ENCODE measurements around the gene FBXL4. TPM values are rescaled to one million over a fixed set of nuclear protein-coding genes. Genes with fewer than 3 reads are reported as not detected.

Gene FBXL4
- total RNA-seq, 1 experiment from 2014 or later: 5.1 TPM

DNA sequence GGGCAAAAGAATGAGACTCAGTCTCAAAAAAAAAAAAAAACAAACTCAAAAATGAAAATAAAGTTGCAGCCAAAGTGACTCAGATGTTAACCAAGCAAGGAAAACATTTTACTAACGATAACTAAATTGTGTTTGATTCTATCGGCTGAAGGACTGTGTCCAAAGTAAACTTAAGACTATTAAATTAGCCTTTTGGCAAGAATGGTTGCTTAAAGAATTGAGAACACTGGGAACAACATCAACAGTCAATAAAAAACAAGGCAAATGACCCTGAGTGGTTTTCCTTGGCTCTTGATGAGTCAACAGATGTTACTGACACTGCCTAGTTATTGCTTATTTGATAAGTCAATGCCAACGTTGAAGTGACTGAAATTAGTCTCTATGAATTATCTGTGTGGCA, 76.7 kb downstream of the FBXL4 start:
- no peak overlapping the region for H2BK5ac ChIP-seq (ENCODE audit: insufficient read length, low read length)
- H2BK120ac ChIP-seq (ENCODE audit: low read depth, low read length, poor library complexity, severe bottlenecking): no peak overlapping the region
- no peak overlapping the region for H3K23ac ChIP-seq (ENCODE audit: insufficient read length, low read depth, low read length)
- no peaks in the 10 kb centered on the region for H3K79me1 ChIP-seq (ENCODE audit: insufficient read depth, low read depth, low read length, poor library complexity, severe bottlenecking)
- H3K79me2 ChIP-seq (ENCODE audit: insufficient read depth, low read length): no peaks in the 10 kb centered on the region
- H2AFZ ChIP-seq (ENCODE audit: low read length): no peak overlapping the region
- no peak overlapping the region for H3K4ac ChIP-seq (ENCODE audit: low read depth, low read length)
- Mint-ChIP-seq H3K27ac (no peak overlapping the region), H3K36me3 (ENCODE audit: insufficient read depth in 1 of 3, low read depth in 3 of 3) (peaks cover 0 to 11% (median 4%) of the 10 kb centered on the region in 3 experiments; a peak in 2 of 7 replicates), H3K4me3 (no peak overlapping the region), H3K4me1 (no peaks in the 10 kb centered on the region), H3K9me3 (no peaks in the 10 kb centered on the region), H3K27me3 (ENCODE audit: low read depth) (no peaks in the 10 kb centered on the region)
- no peak overlapping the region for H2AK5ac ChIP-seq (ENCODE audit: insufficient read length, low read length)
- WGBS (ENCODE audit: extremely low coverage, insufficient read length, low lambda C conversion rate): no CpG with 5 or more reads among the region's 3 CpGs
- no peak overlapping the region for H3K14ac ChIP-seq (ENCODE audit: insufficient read depth, low read length)
- H4K8ac ChIP-seq (replicated peaks; ENCODE audit: insufficient read length, low read depth, low read length): no peak overlapping the region
- H3K56ac ChIP-seq (ENCODE audit: insufficient read length, low read depth, low read length): no peak overlapping the region
- no peaks in the 10 kb centered on the region for H3K27me3 ChIP-seq (ENCODE audit: insufficient read depth, low read length)
- H3T11ph ChIP-seq (ENCODE audit: low read length): no peak overlapping the region
- H3K18ac ChIP-seq (ENCODE audit: insufficient read length, low read depth, low read length): no peak overlapping the region
- H4K91ac ChIP-seq (ENCODE audit: insufficient read length, low read depth, low read length): no peak overlapping the region
- H3K27ac ChIP-seq (ENCODE audit: insufficient read length, low read depth, low read length): no peak overlapping the region
- no peaks in the 10 kb centered on the region for H3K9me3 ChIP-seq (ENCODE audit: control insufficient read depth, low read depth, low read length)
- TF ChIP-seq, protein P1, sequence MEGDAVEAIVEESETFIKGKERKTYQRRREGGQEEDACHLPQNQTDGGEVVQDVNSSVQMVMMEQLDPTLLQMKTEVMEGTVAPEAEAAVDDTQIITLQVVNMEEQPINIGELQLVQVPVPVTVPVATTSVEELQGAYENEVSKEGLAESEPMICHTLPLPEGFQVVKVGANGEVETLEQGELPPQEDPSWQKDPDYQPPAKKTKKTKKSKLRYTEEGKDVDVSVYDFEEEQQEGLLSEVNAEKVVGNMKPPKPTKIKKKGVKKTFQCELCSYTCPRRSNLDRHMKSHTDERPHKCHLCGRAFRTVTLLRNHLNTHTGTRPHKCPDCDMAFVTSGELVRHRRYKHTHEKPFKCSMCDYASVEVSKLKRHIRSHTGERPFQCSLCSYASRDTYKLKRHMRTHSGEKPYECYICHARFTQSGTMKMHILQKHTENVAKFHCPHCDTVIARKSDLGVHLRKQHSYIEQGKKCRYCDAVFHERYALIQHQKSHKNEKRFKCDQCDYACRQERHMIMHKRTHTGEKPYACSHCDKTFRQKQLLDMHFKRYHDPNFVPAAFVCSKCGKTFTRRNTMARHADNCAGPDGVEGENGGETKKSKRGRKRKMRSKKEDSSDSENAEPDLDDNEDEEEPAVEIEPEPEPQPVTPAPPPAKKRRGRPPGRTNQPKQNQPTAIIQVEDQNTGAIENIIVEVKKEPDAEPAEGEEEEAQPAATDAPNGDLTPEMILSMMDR (conservative IDR thresholded peaks at IDR 0.05): no peak
- H3K23me2 ChIP-seq (ENCODE audit: insufficient read length, low read depth, low read length, poor library complexity, severe bottlenecking): no peaks in the 10 kb centered on the region
- H4K5ac ChIP-seq (ENCODE audit: insufficient read length, low read depth, low read length): no peak overlapping the region
- H2BK15ac ChIP-seq (ENCODE audit: low read depth, low read length): no peak overlapping the region
- no peak overlapping the region for H3K4me2 ChIP-seq (ENCODE audit: insufficient read depth, insufficient read length, low read length)
- H3K9ac ChIP-seq (ENCODE audit: extremely low read depth, insufficient read length, low read length): no peak overlapping the region
- no peak overlapping the region for H2BK12ac ChIP-seq (ENCODE audit: insufficient read length, low read depth, low read length)
- no peak overlapping the region for H2BK20ac ChIP-seq (ENCODE audit: low read depth, low read length, poor library complexity, severe bottlenecking)
- no peaks in the 10 kb centered on the region for H4K20me1 ChIP-seq (ENCODE audit: control insufficient read depth, insufficient read depth, insufficient read length)
- no peak for DNase-seq
- H3K4me1 ChIP-seq (ENCODE audit: insufficient read depth, low read length): no peaks in the 10 kb centered on the region

Data from H9 (cell line).